IMR-90 (cell line): ENCODE results near the gene FBXO44. TPM values are rescaled to one million over a fixed set of nuclear protein-coding genes. Genes with fewer than 3 reads are reported as not detected.

Experiments
- ATAC-seq: fragments of 200-7000 bp; cut with Tn5 transposase; 2 replicates; pipeline ENCODE4 v1.9.1; 2020; ENCODE audit warnings: low read depth, mild to moderate bottlenecking, moderate library complexity
- BruUV-seq: library from RNA; stranded (reverse); fragments of 400-500 nt; replicated peaks from 2 replicates; lab custom pipeline; 2021; lab: Mats Ljungman, UMichigan
- CTCF ChIA-PET: fragments of 300-600 bp; formaldehyde crosslinking; extraction: SDS; loops from one replicate; lab custom pipeline; 2021; ENCODE audit warnings: antibody characterized with exemption; lab: Yijun Ruan, JAX
- POLR2A ChIA-PET: fragments of 300-600 bp; sonication (Branson Sonifier 250); formaldehyde crosslinking; loops from one replicate; lab custom pipeline; 2022; ENCODE audit warnings: antibody characterized with exemption; ENCODE audit not compliant: unreplicated experiment; lab: Charles Lee
- DNase-seq: peaks from one replicate; pipeline ENCODE4 v3.0.0; 2013
- H2AFZ ChIP-seq: replicated peaks from 2 replicates; pipeline ENCODE3; 2013; ENCODE audit warnings: low read length, mild to moderate bottlenecking; ENCODE audit not compliant: poor library complexity
- H2AK5ac ChIP-seq: 2 replicates; pipeline ENCODE4 v1.6.1; 2013; ENCODE audit warnings: low read depth, low read length, inconsistent platforms
- H2AK9ac ChIP-seq: replicated peaks from 2 replicates; pipeline ENCODE3; 2013; ENCODE audit warnings: mild to moderate bottlenecking, low read depth, low read length, moderate library complexity; ENCODE audit not compliant: poor library complexity
- H2BK120ac ChIP-seq: 2 replicates; pipeline ENCODE4 v1.6.1; 2013; ENCODE audit warnings: low read depth, low read length, inconsistent platforms
- H2BK15ac ChIP-seq: 3 replicates; pipeline ENCODE4 v1.6.1; 2013; ENCODE audit warnings: low read depth, low read length, inconsistent platforms
- H2BK20ac ChIP-seq: 2 replicates; pipeline ENCODE4 v1.6.1; 2013; ENCODE audit warnings: low read depth, mild to moderate bottlenecking, inconsistent platforms, low read length, moderate library complexity
- H2BK5ac ChIP-seq: 2 replicates; pipeline ENCODE4 v1.6.1; 2013; ENCODE audit warnings: mild to moderate bottlenecking, low read depth, low read length, inconsistent platforms; ENCODE audit not compliant: poor library complexity, severe bottlenecking
- H3K14ac ChIP-seq: replicated peaks from 2 replicates; pipeline ENCODE4 v1.6.1; 2013; ENCODE audit warnings: low read depth, low read length, inconsistent platforms
- H3K18ac ChIP-seq: 2 replicates; pipeline ENCODE4 v1.6.1; 2013; ENCODE audit warnings: low read depth, low read length, control low read depth
- H3K23ac ChIP-seq: 2 replicates; pipeline ENCODE4 v1.6.1; 2013; ENCODE audit warnings: low read depth, low read length, inconsistent platforms
- H3K27ac ChIP-seq: 2 replicates; pipeline ENCODE4 v1.5.1; 2013; ENCODE audit warnings: mild to moderate bottlenecking, control low read depth, low read length; ENCODE audit not compliant: insufficient read depth
- H3K27me3 ChIP-seq: 2 replicates; pipeline ENCODE4 v1.6.1; 2013; ENCODE audit warnings: low read length; ENCODE audit not compliant: control insufficient read depth, insufficient read depth
- H3K36me3 ChIP-seq: 2 replicates; pipeline ENCODE4 v1.6.1; 2013; ENCODE audit warnings: low read length, mixed read lengths; ENCODE audit not compliant: control insufficient read depth, insufficient read depth
- H3K4ac ChIP-seq: 2 replicates; pipeline ENCODE4 v1.6.1; 2013; ENCODE audit warnings: low read depth, low read length, inconsistent platforms
- H3K4me1 ChIP-seq: 2 replicates; pipeline ENCODE4 v1.6.1; 2013; ENCODE audit warnings: low read length, mixed read lengths; ENCODE audit not compliant: control insufficient read depth, insufficient read depth
- H3K4me2 ChIP-seq: 2 replicates; pipeline ENCODE4 v1.6.1; 2013; ENCODE audit warnings: low read depth, mild to moderate bottlenecking, control low read depth, low read length, moderate library complexity
- H3K4me3 ChIP-seq: 2 replicates; pipeline ENCODE4 v1.5.1; 2013; ENCODE audit warnings: low read depth, mild to moderate bottlenecking, control low read depth, low read length, moderate library complexity; ENCODE audit not compliant: insufficient read depth
- H3K56ac ChIP-seq: 2 replicates; pipeline ENCODE4 v1.6.1; 2013; ENCODE audit warnings: low read length, inconsistent platforms; ENCODE audit not compliant: insufficient read depth; ENCODE audit errors: extremely low read depth
- H3K79me1 ChIP-seq, 2 experiments: 2 replicates each; pipeline ENCODE4 v1.6.1; 2013; ENCODE audit warnings: low read length in 2 of 2, inconsistent platforms in 1 of 2, low read depth in 1 of 2
- H3K9ac ChIP-seq: 2 replicates; pipeline ENCODE4 v1.6.1; 2013; ENCODE audit warnings: low read depth, low read length, control low read depth
- H3K9me1 ChIP-seq: 2 replicates; pipeline ENCODE4 v1.6.1; 2013; ENCODE audit warnings: low read length, inconsistent platforms; ENCODE audit not compliant: insufficient read depth
- H3K9me3 ChIP-seq: 2 replicates; pipeline ENCODE4 v1.6.1; 2013; ENCODE audit warnings: low read length; ENCODE audit not compliant: control insufficient read depth, insufficient read depth
- H4K20me1 ChIP-seq: 2 replicates; pipeline ENCODE4 v1.6.1; 2013; ENCODE audit warnings: low read length, inconsistent platforms; ENCODE audit not compliant: insufficient read depth
- H4K5ac ChIP-seq: 2 replicates; pipeline ENCODE4 v1.6.1; 2013; ENCODE audit warnings: mild to moderate bottlenecking, low read depth, low read length, control low read depth
- H4K8ac ChIP-seq, 2 experiments: 2 replicates each; pipeline ENCODE4 v1.6.1; 2013; ENCODE audit warnings: low read depth in 2 of 2, low read length in 2 of 2, control low read depth in 1 of 2, inconsistent platforms in 1 of 2
- H4K91ac ChIP-seq: 2 replicates; pipeline ENCODE4 v1.6.1; 2013; ENCODE audit warnings: low read depth, low read length, inconsistent platforms; ENCODE audit not compliant: insufficient read depth
- BHLHE40 ChIP-seq: fragments of 150-350 bp; IDR thresholded peaks from 2 replicates; pipeline ENCODE4 v1.6.1; 2016; ENCODE audit warnings: mild to moderate bottlenecking, low read depth, low read length
- CHD1 ChIP-seq: IDR thresholded peaks from 2 replicates; pipeline ENCODE4 v1.6.1; 2012; ENCODE audit warnings: low read depth, low read length, improper control_type of control experiment
- ELK1 ChIP-seq: fragments of 150-350 bp; IDR thresholded peaks from 2 replicates; pipeline ENCODE4 v1.6.1; 2016; ENCODE audit warnings: low read depth, mild to moderate bottlenecking, low read length, moderate library complexity, borderline replicate concordance
- MAFK ChIP-seq: IDR thresholded peaks from 2 replicates; pipeline ENCODE4 v1.6.1; 2012; ENCODE audit warnings: low read depth, low read length, improper control_type of control experiment
- MAZ ChIP-seq: IDR thresholded peaks from 2 replicates; pipeline ENCODE4 v1.6.1; 2012; ENCODE audit warnings: low read depth, mild to moderate bottlenecking, low read length, improper control_type of control experiment, moderate library complexity, borderline replicate concordance
- MXI1 ChIP-seq: IDR thresholded peaks from 2 replicates; pipeline ENCODE4 v1.6.1; 2012; ENCODE audit warnings: low read depth, mild to moderate bottlenecking, low read length, moderate library complexity, borderline replicate concordance
- NFE2L2 ChIP-seq: fragments of 150-350 bp; IDR thresholded peaks from 2 replicates; pipeline ENCODE4 v1.6.1; 2016; ENCODE audit warnings: low read depth, mild to moderate bottlenecking, low read length
- POLR2A ChIP-seq: IDR thresholded peaks from 2 replicates; pipeline ENCODE4 v1.6.1; 2012; ENCODE audit warnings: mild to moderate bottlenecking, low read depth, low read length
- RAD21 ChIP-seq: IDR thresholded peaks from 2 replicates; pipeline ENCODE4 v1.6.1; 2012; ENCODE audit warnings: low read length, improper control_type of control experiment
- RCOR1 ChIP-seq: IDR thresholded peaks from 2 replicates; pipeline ENCODE4 v1.6.1; 2012; ENCODE audit warnings: mild to moderate bottlenecking, low read length, improper control_type of control experiment; ENCODE audit not compliant: insufficient replicate concordance
- SMC3 ChIP-seq: fragments of 150-350 bp; IDR thresholded peaks from 2 replicates; pipeline ENCODE4 v1.6.1; 2016; ENCODE audit warnings: low read depth, mild to moderate bottlenecking, antibody characterized with exemption, low read length, moderate library complexity
- USF2 ChIP-seq: fragments of 150-350 bp; IDR thresholded peaks from 2 replicates; pipeline ENCODE4 v1.6.1; 2017; ENCODE audit warnings: mild to moderate bottlenecking, antibody characterized with exemption, low read length, low read depth
- WGBS, 2 experiments: methylation state at CpG; one replicate each; pipeline versions ENCODE4 v1.1.5 to v1.1.7; 2013; ENCODE audit warnings: missing lambda C conversion rate in 2 of 2; ENCODE audit not compliant: insufficient read length in 1 of 2; ENCODE audit errors: extremely low coverage in 2 of 2; 5-methylcytosine and 5-hydroxymethylcytosine counted together
- dilution Hi-C: fragments of 300-500 bp; cut with HindIII; formaldehyde crosslinking; loops from one replicate; pipeline ENCODE4 v1.14.3; 2018; ENCODE audit warnings: low sequenced_read_pairs; ENCODE audit not compliant: unreplicated experiment
- in situ Hi-C: fragments of 300-500 bp; cut with MboI; formaldehyde crosslinking; loops from 3 replicates; pipeline ENCODE4 v1.14.3; 2019; ENCODE audit warnings: low sequenced_read_pairs, inconsistent platforms, mixed read lengths
- intact Hi-C: fragments of 100-400 bp; cut with micrococcal nuclease; formaldehyde crosslinking; loops from 2 replicates; pipeline ENCODE4 v1.10.0; 2022
- polyA plus RNA-seq, 3 experiments: library from polyadenylated mRNA; depleted of rRNA; stranded (reverse); fragments of >200 nt; gene quantifications; 2 replicates each; pipeline ENCODE4 v1.2.3, GENCODE V29; 2012; ENCODE audit warnings: low replicate concordance in 1 of 3
- total RNA-seq: library from RNA; depleted of rRNA; stranded (reverse); fragments of >200 nt; gene quantifications from 2 replicates; pipeline ENCODE4 v1.2.3, GENCODE V29; 2012

FBXO44 gene
- total and polyA plus RNA-seq, 2 of the 4 experiments (the other 2 are of a cell fraction) = 9.3 to 25.5 TPM

DNA sequence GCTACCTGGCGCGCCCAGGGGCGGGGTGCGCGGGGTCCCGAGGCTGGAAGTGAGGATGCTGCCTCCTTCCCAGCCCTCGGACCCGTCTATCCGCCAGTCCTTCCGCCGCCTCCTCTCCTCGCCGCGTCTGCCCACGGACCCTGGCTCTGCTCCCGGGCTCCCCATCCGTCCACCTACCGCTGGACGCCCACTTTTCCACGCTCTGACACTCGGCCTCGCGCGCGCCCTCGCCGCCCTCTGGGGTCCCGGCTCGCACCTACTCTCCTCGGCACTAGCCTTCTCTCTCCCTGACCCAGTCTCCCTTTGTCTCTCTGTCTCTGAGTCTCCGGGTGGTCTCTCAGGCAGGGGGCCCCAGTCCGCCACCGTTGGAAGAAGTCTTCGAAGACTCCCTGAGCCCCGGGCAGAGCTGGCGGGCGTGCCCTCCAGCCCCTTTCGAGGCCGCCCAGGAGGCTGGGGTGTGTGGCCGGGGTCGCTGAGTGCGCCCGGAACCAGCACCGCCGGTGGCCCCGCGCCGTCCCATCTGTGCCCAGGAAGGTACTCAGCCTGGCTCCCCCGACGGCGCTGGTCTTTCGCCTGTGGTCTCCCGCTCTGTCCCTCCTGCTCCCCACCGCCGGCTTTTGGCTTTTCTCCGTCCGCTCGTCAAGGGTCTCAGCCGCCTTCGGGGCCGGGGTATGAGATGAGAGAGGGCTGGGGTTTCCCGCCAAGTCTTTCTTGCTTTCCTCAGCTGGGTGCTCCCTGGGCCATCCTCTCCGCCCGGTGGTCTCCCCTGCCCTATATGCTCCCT lies 37.4 kb downstream of the FBXO44 start (continued):
- no peak for TF ChIP-seq ELK1

DNA sequence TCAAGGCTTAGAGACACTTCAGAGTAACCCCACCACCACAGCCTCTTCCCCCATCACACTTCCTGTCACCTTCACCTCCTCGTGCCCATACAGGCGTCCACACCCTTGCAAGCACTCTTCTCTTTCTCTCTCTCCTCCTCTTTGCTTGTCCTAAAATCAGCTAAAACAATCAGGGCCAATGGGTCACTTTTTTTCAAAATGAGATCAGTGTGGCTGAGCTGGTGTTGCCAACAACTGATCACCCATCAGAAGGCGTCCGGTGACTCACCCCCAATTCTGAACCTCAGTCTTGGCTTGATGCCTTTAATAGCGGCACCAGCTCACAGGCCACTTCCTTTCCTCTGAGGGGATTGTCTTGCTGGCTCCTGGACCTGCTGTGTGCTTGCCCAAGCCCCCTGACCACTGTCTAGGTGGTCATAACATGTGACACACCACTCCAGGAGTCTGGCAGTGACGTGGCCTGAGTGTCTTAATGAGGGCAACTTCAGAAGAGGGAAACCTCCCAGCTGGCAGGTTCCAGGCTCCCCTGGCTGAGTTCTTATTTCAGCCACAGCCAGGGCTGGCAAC lies 38.4 kb downstream of the FBXO44 start:
- Histone ChIP-seq H3K36me3 (no peaks in the 10 kb centered on the region), H3K14ac (no peak overlapping the region), H2AFZ (no peak overlapping the region), H3K79me1 (no peaks in the 10 kb centered on the region), H2AK9ac (no peak overlapping the region), H3K4me2 (no peak overlapping the region), H3K18ac (no peak overlapping the region), H4K5ac (no peak overlapping the region), H2BK15ac (no peak overlapping the region), H3K9me3 (no peaks in the 10 kb centered on the region), H4K20me1 (no peaks in the 10 kb centered on the region), H3K4ac (no peak overlapping the region), H3K56ac (no peak overlapping the region), H4K8ac (no peak overlapping the region), H3K4me1 (peaks cover 3% of the 10 kb centered on the region; the same call in 1 of the 2 replicates), H3K9ac (no peak overlapping the region), H4K91ac (no peak overlapping the region), H2BK5ac (no peak overlapping the region), H3K9me1 (0 out of 2 replicates have a peak, but pooled peaks cover 4% of the 10 kb centered on the region), H2AK5ac (no peak overlapping the region), H3K27me3 (peaks cover 61% of the 10 kb centered on the region), H2BK20ac (no peak overlapping the region), H3K27ac (no peak overlapping the region), H3K4me3 (no peak overlapping the region), H2BK120ac (no peak overlapping the region), H3K23ac (no peak overlapping the region)
- dilution Hi-C loops (no loop called here), intact Hi-C loops (no loop called here), in situ Hi-C loops (no loop called here)
- DNase-seq (peak; percentile 77), ATAC-seq (peak; percentile 69)
- CTCF ChIA-PET = no interaction called here
- no TSS peak for BruUV-seq
- 36% methylated on average over 3 of the region's 6 CpGs; no CpG with 5 or more reads in 1 of the 2 experiments for WGBS, 2 experiments
- POLR2A ChIA-PET = no interaction called here
- TF ChIP-seq RAD21 (no peak), MXI1 (no peak), CHD1 (no peak), ELK1 (no peak), NFE2L2 (no peak), USF2 (no peak), POLR2A (no peak), MAFK (no peak), SMC3 (no peak), RCOR1 (no peak), BHLHE40 (0 out of 2 replicates have a peak, but pooled peaks have one; percentile 25), MAZ (no peak)
